HL-60 (cell line): ENCODE data around the gene ATP6V1E1.

Source experiments
- DNase-seq, 2 experiments: peaks; one replicate each; pipeline ENCODE4 v3.0.0-alpha.2; 2010 to 2020; ENCODE audit warnings: low read depth in 1 of 2, low spot score in 1 of 2
- H3K27ac ChIP-seq: fragments of 250-450 bp; sonication (Bioruptor Pico); replicated peaks from 2 replicates; pipeline ENCODE4 v1.5.1; 2020; ENCODE audit warnings: mild to moderate bottlenecking, moderate library complexity
- H3K27me3 ChIP-seq: fragments of 250-450 bp; sonication (Bioruptor Pico); 2 replicates; pipeline ENCODE4 v1.5.1; 2021; ENCODE audit warnings: mild to moderate bottlenecking, moderate library complexity; ENCODE audit not compliant: insufficient read depth, poor library complexity, severe bottlenecking
- H3K4me3 ChIP-seq: replicated peaks from 2 replicates; pipeline ENCODE4 v1.5.1; 2011; ENCODE audit warnings: mild to moderate bottlenecking, control low read depth, low read length; ENCODE audit not compliant: insufficient read depth
- CTCF ChIP-seq: IDR thresholded peaks from one replicate; pipeline ENCODE4 v1.5.1; 2011; ENCODE audit warnings: low read length, control low read depth, inconsistent platforms; ENCODE audit not compliant: insufficient read depth
- GABPA ChIP-seq: IDR thresholded peaks from 2 replicates; pipeline ENCODE4 v1.6.1; 2012; ENCODE audit warnings: low read depth
- POLR2AphosphoS5 ChIP-seq: IDR thresholded peaks from 2 replicates; pipeline ENCODE4 v1.6.1; 2012; ENCODE audit warnings: low read depth
- REST ChIP-seq: IDR thresholded peaks from 2 replicates; pipeline ENCODE4 v1.6.1; 2012; ENCODE audit warnings: low read depth; ENCODE audit not compliant: insufficient replicate concordance
- SPI1 ChIP-seq: IDR thresholded peaks from 2 replicates; pipeline ENCODE4 v1.6.1; 2012; ENCODE audit warnings: low read depth, mild to moderate bottlenecking, borderline replicate concordance

The ATP6V1E1 gene

GRCh38 chr22:17583151-17583550 is 45.4 kb downstream of the ATP6V1E1 start:
- no peak for DNase-seq
- no peak for TF ChIP-seq POLR2AphosphoS5
- TF ChIP-seq SPI1, result no peak
- no peak for TF ChIP-seq GABPA
- TF ChIP-seq CTCF, result no peak
- no peak for TF ChIP-seq REST
- Histone ChIP-seq H3K4me3 (no peak overlapping the region), H3K27ac (no peak overlapping the region), H3K27me3 (no peaks in the 10 kb centered on the region)

- no peak for TF ChIP-seq REST
- TF ChIP-seq POLR2AphosphoS5, result no peak
- no peak for TF ChIP-seq GABPA
- no peak for TF ChIP-seq SPI1
- Histone ChIP-seq H3K4me3 (no peak overlapping the region), H3K27ac (no peak overlapping the region), H3K27me3 (no peaks in the 10 kb centered on the region)
- DNase-seq, result no peak
These were observed 46.9 kb downstream of the ATP6V1E1 start for GRCh38 chr22:17581631-17582030.

GRCh38 chr22:17581056-17581455 is 47.5 kb downstream of the ATP6V1E1 start:
- no peak for DNase-seq
- TF ChIP-seq GABPA (no peak), POLR2AphosphoS5 (no peak), REST (no peak), CTCF (no peak), SPI1 (no peak)
- no peak overlapping the region for H3K4me3 ChIP-seq
- H3K27ac ChIP-seq, result no peak overlapping the region
- H3K27me3 ChIP-seq, result no peaks in the 10 kb centered on the region
